Neural progenitor cell (in vitro differentiated cells): ENCODE measurements around the gene ECT2L. TPM values are rescaled to one million over a fixed set of nuclear protein-coding genes. Genes with fewer than 3 reads are reported as not detected.

Experiments used
- DNase-seq: peaks from one replicate; pipeline ENCODE4 v3.0.0-alpha.2; 2016; ENCODE audit warnings: low spot score
- H2AFZ ChIP-seq: fragments of 200-600 bp; sonication (generic); replicated peaks from 2 replicates; pipeline ENCODE4 v1.6.1; 2016; ENCODE audit warnings: antibody characterized with exemption
- H3F3A ChIP-seq: fragments of 200-600 bp; sonication (generic); 2 replicates; pipeline ENCODE4 v1.6.1; 2016; ENCODE audit warnings: antibody characterized with exemption, low read depth
- H3K27ac ChIP-seq: fragments of 200-600 bp; sonication (generic); 2 replicates; pipeline ENCODE4 v1.5.1; 2016; ENCODE audit warnings: mild to moderate bottlenecking
- H3K27me3 ChIP-seq: fragments of 200-600 bp; sonication (generic); 2 replicates; pipeline ENCODE4 v1.6.1; 2016; ENCODE audit warnings: mild to moderate bottlenecking, moderate library complexity
- H3K36me3 ChIP-seq: fragments of 200-600 bp; sonication (generic); 2 replicates; pipeline ENCODE4 v1.5.1; 2016
- H3K4me1 ChIP-seq: fragments of 200-600 bp; sonication (generic); 2 replicates; pipeline ENCODE4 v1.6.1; 2016; ENCODE audit warnings: mixed run types
- H3K4me2 ChIP-seq: fragments of 200-600 bp; sonication (generic); 2 replicates; pipeline ENCODE4 v1.6.1; 2016
- H3K4me3 ChIP-seq: fragments of 200-600 bp; sonication (generic); 2 replicates; pipeline ENCODE4 v1.5.1; 2016
- H3K79me2 ChIP-seq: fragments of 200-600 bp; sonication (generic); 2 replicates; pipeline ENCODE4 v1.6.1; 2016; ENCODE audit warnings: low read depth
- H3K9ac ChIP-seq: fragments of 200-600 bp; sonication (generic); 2 replicates; pipeline ENCODE4 v1.6.1; 2016
- H3K9me3 ChIP-seq: fragments of 200-600 bp; sonication (generic); 2 replicates; pipeline ENCODE4 v1.5.1; 2016; ENCODE audit warnings: low read depth
- H4K20me1 ChIP-seq: fragments of 200-600 bp; sonication (generic); 2 replicates; pipeline ENCODE4 v1.6.1; 2016; ENCODE audit warnings: low read depth
- H3K27ac Mint-ChIP-seq: 3 replicates; pipeline ENCODE4 v1.8.0; 2021; ENCODE audit warnings: mixed read lengths
- H3K27me3 Mint-ChIP-seq: 2 replicates; pipeline ENCODE4 v1.8.0; 2022; ENCODE audit warnings: low read depth, mild to moderate bottlenecking, inconsistent platforms, moderate library complexity, mixed read lengths; ENCODE audit not compliant: insufficient read depth
- H3K36me3 Mint-ChIP-seq: 3 replicates; pipeline ENCODE4 v1.8.0; 2021; ENCODE audit warnings: mixed read lengths
- H3K4me1 Mint-ChIP-seq: 3 replicates; pipeline ENCODE4 v1.8.0; 2021; ENCODE audit warnings: mixed read lengths
- H3K4me3 Mint-ChIP-seq: 3 replicates; pipeline ENCODE4 v1.8.0; 2021; ENCODE audit warnings: mild to moderate bottlenecking, moderate library complexity, mixed read lengths
- H3K9me3 Mint-ChIP-seq: 3 replicates; pipeline ENCODE4 v1.8.0; 2020; ENCODE audit warnings: mixed read lengths
- CTCF ChIP-seq: fragments of 200-600 bp; sonication (generic); IDR thresholded peaks from 2 replicates; pipeline ENCODE4 v1.5.1; 2017; ENCODE audit warnings: antibody characterized with exemption, mild to moderate bottlenecking
- EZH2 ChIP-seq: fragments of 200-600 bp; sonication (generic); IDR thresholded peaks from 2 replicates; pipeline ENCODE4 v1.6.1; 2017; ENCODE audit warnings: antibody characterized with exemption, mild to moderate bottlenecking, moderate library complexity
- EZH2phosphoT487 ChIP-seq: fragments of 200-600 bp; sonication (generic); IDR thresholded peaks from 2 replicates; pipeline ENCODE4 v1.6.1; 2017; ENCODE audit warnings: antibody characterized with exemption
- total RNA-seq: library from RNA; depleted of rRNA; stranded (reverse); fragments of >200 nt; gene quantifications from 2 replicates; pipeline ENCODE4 v1.2.3, GENCODE V29; 2015; ENCODE audit warnings: low replicate concordance

ECT2L gene
- total RNA-seq, 1 donor from 2014 or later = not detected

GRCh38 chr6:138857775-138858174, 61.9 kb downstream of the ECT2L start:
- Histone ChIP-seq H3K4me3 (no peak overlapping the region), H3K9ac (no peak overlapping the region), H3K27me3 (no peaks in the 10 kb centered on the region), H2AFZ (no peak overlapping the region), H3K36me3 (no peaks in the 10 kb centered on the region), H3K4me1 (no peaks in the 10 kb centered on the region), H3K79me2 (no peaks in the 10 kb centered on the region), H4K20me1 (no peaks in the 10 kb centered on the region), H3K9me3 (no peaks in the 10 kb centered on the region), H3F3A (no peaks in the 10 kb centered on the region), H3K27ac (no peak overlapping the region), H3K4me2 (no peak overlapping the region)
- Mint-ChIP-seq H3K9me3 (peaks cover 2% of the 10 kb centered on the region), H3K36me3 (no peaks in the 10 kb centered on the region), H3K4me3 (no peak overlapping the region), H3K4me1 (peaks cover 8% of the 10 kb centered on the region), H3K27me3 (peaks cover 4% of the 10 kb centered on the region), H3K27ac (no peak overlapping the region)
- TF ChIP-seq CTCF (no peak), EZH2phosphoT487 (no peak), EZH2 (no peak)
- DNase-seq = no peak

GRCh38 chr6:138862456-138862855, 66.6 kb downstream of the ECT2L start:
- Histone ChIP-seq H3K79me2 (no peaks in the 10 kb centered on the region), H3K4me2 (no peak overlapping the region), H4K20me1 (no peaks in the 10 kb centered on the region), H2AFZ (no peak overlapping the region), H3K27ac (no peak overlapping the region), H3K9ac (no peak overlapping the region), H3K4me3 (no peak overlapping the region), H3K36me3 (no peaks in the 10 kb centered on the region), H3K9me3 (no peaks in the 10 kb centered on the region), H3F3A (no peaks in the 10 kb centered on the region), H3K27me3 (no peaks in the 10 kb centered on the region), H3K4me1 (no peaks in the 10 kb centered on the region)
- no peak for TF ChIP-seq EZH2
- H3K36me3 Mint-ChIP-seq = no peaks in the 10 kb centered on the region
- H3K9me3 Mint-ChIP-seq = peaks cover 2% of the 10 kb centered on the region
- peaks cover 19% of the 10 kb centered on the region for H3K4me1 Mint-ChIP-seq
- no peak overlapping the region for H3K27ac Mint-ChIP-seq
- no peaks in the 10 kb centered on the region for H3K27me3 Mint-ChIP-seq
- no peak overlapping the region for H3K4me3 Mint-ChIP-seq
- no peak for DNase-seq

GRCh38 chr6:138863321-138863720, 67.4 kb downstream of the ECT2L start:
- Histone ChIP-seq H3K4me2 (no peak overlapping the region), H3K4me3 (no peak overlapping the region), H3K9me3 (no peaks in the 10 kb centered on the region), H3K36me3 (no peaks in the 10 kb centered on the region), H4K20me1 (no peaks in the 10 kb centered on the region), H3K4me1 (no peaks in the 10 kb centered on the region), H3F3A (no peaks in the 10 kb centered on the region), H3K79me2 (no peaks in the 10 kb centered on the region), H3K9ac (no peak overlapping the region), H3K27me3 (no peaks in the 10 kb centered on the region), H2AFZ (peak overlapping the region; percentile 70), H3K27ac (no peak overlapping the region)
- TF ChIP-seq EZH2 = no peak
- TF ChIP-seq CTCF = no peak
- TF ChIP-seq EZH2phosphoT487 = no peak
- H3K9me3 Mint-ChIP-seq = peaks cover 2% of the 10 kb centered on the region
- no peaks in the 10 kb centered on the region for H3K27me3 Mint-ChIP-seq
- H3K4me1 Mint-ChIP-seq = peaks cover 19% of the 10 kb centered on the region
- H3K36me3 Mint-ChIP-seq = no peaks in the 10 kb centered on the region
- H3K27ac Mint-ChIP-seq = no peak overlapping the region
- DNase-seq = no peak
- H3K4me3 Mint-ChIP-seq = no peak overlapping the region

- Histone ChIP-seq H3K36me3 (no peaks in the 10 kb centered on the region), H3K9me3 (no peaks in the 10 kb centered on the region), H2AFZ (no peak overlapping the region), H4K20me1 (no peaks in the 10 kb centered on the region), H3K4me2 (no peak overlapping the region), H3K4me1 (peaks cover 6% of the 10 kb centered on the region), H3K9ac (no peak overlapping the region), H3K4me3 (no peak overlapping the region), H3K27ac (no peak overlapping the region), H3K27me3 (no peaks in the 10 kb centered on the region), H3F3A (no peaks in the 10 kb centered on the region), H3K79me2 (no peaks in the 10 kb centered on the region)
- Mint-ChIP-seq H3K4me3 (no peak overlapping the region), H3K36me3 (no peaks in the 10 kb centered on the region), H3K27ac (no peak overlapping the region), H3K27me3 (no peaks in the 10 kb centered on the region), H3K4me1 (peaks cover 27% of the 10 kb centered on the region), H3K9me3 (peaks cover 2% of the 10 kb centered on the region)
- no peak for TF ChIP-seq EZH2phosphoT487
- no peak for TF ChIP-seq CTCF
- TF ChIP-seq EZH2 = no peak
- no peak for DNase-seq
These were observed 68.5 kb downstream of the ECT2L start for GRCh38 chr6:138864343-138864890.
